Fibroblast of skin of right quadriceps (primary cell): ENCODE results near the gene CENPM.

Experiments used
- DNase-seq: peaks from one replicate; pipeline ENCODE4 v3.0.0-alpha.2; 2013

The CENPM gene

GRCh38 chr22:41929418-41929810 lies 17.5 kb downstream of the CENPM start:
- DNase-seq, result no peak

GRCh38 chr22:41928593-41929417 lies 18.1 kb downstream of the CENPM start:
- DNase-seq, result no peak

- DNase-seq, result no peak
Observed at GRCh38 chr22:41927813-41928212, 19.1 kb downstream of the CENPM start.

GRCh38 chr22:41925783-41926460 lies 21.0 kb downstream of the CENPM start:
- peak; percentile 36 for DNase-seq

GRCh38 chr22:41923595-41924276 lies 23.2 kb downstream of the CENPM start:
- no peak for DNase-seq

- no peak for DNase-seq
Observed at GRCh38 chr22:41922940-41923594, 23.9 kb downstream of the CENPM start.

- no peak for DNase-seq
Observed at GRCh38 chr22:41922328-41922727, 24.6 kb downstream of the CENPM start.

GRCh38 chr22:41920271-41920976 lies 26.5 kb downstream of the CENPM start:
- no peak for DNase-seq

GRCh38 chr22:41919357-41920224 lies 27.4 kb downstream of the CENPM start:
- DNase-seq, result peak; percentile 26

- DNase-seq, result peak; percentile 58
Observed at GRCh38 chr22:41917903-41918791, 28.8 kb downstream of the CENPM start.

- no peak for DNase-seq
Observed at GRCh38 chr22:41917375-41917902, 29.5 kb downstream of the CENPM start.

- no peak for DNase-seq
Observed at GRCh38 chr22:41916745-41917358, 30.1 kb downstream of the CENPM start.

GRCh38 chr22:41915786-41916493 lies 31.0 kb downstream of the CENPM start:
- DNase-seq, result no peak

- peak; percentile 32 for DNase-seq
Observed at GRCh38 chr22:41915035-41915785, 31.7 kb downstream of the CENPM start, which contains the start of gene SHISA8. Gene SHISA8 (minus strand): TSS chr22:41915074. CDS start chr22:41914667, 407 bp downstream.

GRCh38 chr22:41914611-41915034 lies 32.3 kb downstream of the CENPM start:
- no peak for DNase-seq

GRCh38 chr22:41913842-41914534 lies 33.0 kb downstream of the CENPM start:
- no peak for DNase-seq

GRCh38 chr22:41913040-41913719 lies 33.8 kb downstream of the CENPM start:
- no peak for DNase-seq
